ENCODE measurements around the gene CIAO1. TPM values are rescaled to one million over a fixed set of nuclear protein-coding genes. Genes with fewer than 3 reads are reported as not detected.

The CIAO1 gene
- polyA plus RNA-seq, 1 experiment = 90.0 TPM

DNA sequence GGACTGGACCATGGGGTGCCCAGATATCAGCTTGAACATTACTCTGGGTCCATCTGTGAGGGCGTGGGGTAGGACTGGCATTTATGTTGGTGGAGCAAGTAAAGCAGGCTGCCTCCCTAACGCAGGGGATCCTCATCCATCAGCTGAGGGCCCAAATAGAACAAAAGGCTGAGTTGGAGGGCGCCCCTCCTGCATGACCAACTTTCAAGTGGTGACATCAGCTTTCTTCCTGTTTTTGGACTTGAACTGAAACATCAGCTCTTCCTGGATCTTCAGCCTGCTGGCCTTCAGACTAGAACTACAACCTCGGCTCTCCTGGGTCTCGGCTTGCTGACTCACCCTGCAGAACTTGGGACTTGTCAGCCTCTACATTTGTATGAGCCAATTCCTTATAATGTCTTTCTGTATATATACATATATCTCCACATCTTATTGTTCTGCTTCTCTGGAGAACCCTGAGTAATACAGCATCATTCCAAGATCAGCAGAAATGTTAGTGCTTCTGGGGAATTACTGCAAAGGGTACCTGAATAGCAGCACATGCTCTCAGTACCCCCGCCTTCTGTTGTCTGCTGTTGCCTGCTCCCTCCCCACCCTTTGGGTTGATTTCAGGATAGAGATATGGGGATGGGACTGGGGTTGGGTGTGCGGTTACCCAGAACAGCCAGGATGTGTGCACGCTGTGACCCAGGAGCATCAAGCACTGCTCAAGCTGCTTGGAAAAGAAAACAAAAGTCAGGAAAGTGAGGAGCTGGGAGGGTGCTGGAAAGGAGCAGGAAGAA is 20.2 kb upstream of the CIAO1 start:
- CTCF ChIA-PET = interaction anchor here (1.4 kb wide), 2 partner anchors 10 to 14 kb away, joined by 3 to 4 read pairs; no protein-coding TSS in a partner anchor
- no peak for DNase-seq (ENCODE audit: low read depth)

DNA sequence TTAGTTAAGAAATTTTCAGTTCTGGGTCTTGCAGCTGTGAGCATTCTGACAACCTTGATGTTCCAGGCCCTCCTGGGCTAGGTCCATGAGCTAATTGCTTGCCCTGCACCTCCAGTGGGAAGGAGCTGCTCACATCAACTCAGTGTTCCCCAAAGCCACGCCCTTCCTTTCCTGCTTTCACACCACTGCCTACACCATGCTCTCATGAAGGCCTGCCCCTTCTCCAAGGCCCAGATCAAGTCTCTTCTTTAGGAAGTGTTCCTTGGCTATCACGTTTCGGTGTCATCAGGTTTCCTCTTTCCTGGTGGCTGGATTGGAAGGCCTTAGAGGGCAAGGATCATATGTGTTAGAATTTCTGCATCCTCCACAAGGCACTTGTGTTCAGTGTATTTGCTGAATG is 19.0 kb upstream of the CIAO1 start:
- no peaks in the 10 kb centered on the region for H3K36me3 ChIP-seq (ENCODE audit: control insufficient read depth, insufficient read depth, low read length)
- TF ChIP-seq CTCF (IDR thresholded peaks at IDR 0.05; ENCODE audit: insufficient read depth, low read depth, low read length) = no peak
- CTCF ChIA-PET = interaction anchor here (1.4 kb wide), 1 partner anchor 13 kb away, joined by 4 read pairs; no protein-coding TSS in a partner anchor
- POLR2A ChIA-PET = no interaction called here
- no peaks in the 10 kb centered on the region for H3K27me3 ChIP-seq (ENCODE audit: control insufficient read depth, insufficient read depth, low read length)
- DNase-seq (ENCODE audit: low read depth) = no peak
- no peak overlapping the region for H3K4me3 ChIP-seq (ENCODE audit: low read depth, low read length)

More for the DNA sequence above, 20.2 kb upstream of the CIAO1 start:
- Histone ChIP-seq H3K4me3 (ENCODE audit: low read depth, low read length) (no peak overlapping the region), H3K27me3 (ENCODE audit: control insufficient read depth, insufficient read depth, low read length) (no peaks in the 10 kb centered on the region), H3K36me3 (ENCODE audit: control insufficient read depth, insufficient read depth, low read length) (peaks cover under 1% of the 10 kb centered on the region; the same call in 1 of the 2 replicates)
- no peak for TF ChIP-seq CTCF (IDR thresholded peaks at IDR 0.05; ENCODE audit: insufficient read depth, low read depth, low read length)
- POLR2A ChIA-PET = no interaction called here

- no peaks in the 10 kb centered on the region for H3K27me3 ChIP-seq (ENCODE audit: control insufficient read depth, insufficient read depth, low read length)
- DNase-seq (ENCODE audit: low read depth) = no peak
- ChIA-PET POLR2A (no interaction called here), CTCF (interaction anchor here (0.6 kb wide), 1 partner anchor 284 kb away, joined by 3 read pairs; no protein-coding TSS in a partner anchor)
- no peak overlapping the region for H3K4me3 ChIP-seq (ENCODE audit: low read depth, low read length)
- no peak for TF ChIP-seq CTCF (IDR thresholded peaks at IDR 0.05; ENCODE audit: insufficient read depth, low read depth, low read length)
- peaks cover 3% of the 10 kb centered on the region; the same call in 1 of the 2 replicates for H3K36me3 ChIP-seq (ENCODE audit: control insufficient read depth, insufficient read depth, low read length)
These were observed 18.1 kb upstream of the CIAO1 start for GRCh38 chr2:96247896-96248295.

- Histone ChIP-seq H3K27me3 (ENCODE audit: control insufficient read depth, insufficient read depth, low read length) (no peaks in the 10 kb centered on the region), H3K36me3 (ENCODE audit: control insufficient read depth, insufficient read depth, low read length) (peaks cover 8% of the 10 kb centered on the region), H3K4me3 (ENCODE audit: low read depth, low read length) (no peak overlapping the region)
- CTCF ChIA-PET = interaction anchor here (0.6 kb wide), 1 partner anchor 284 kb away, joined by 3 read pairs; no protein-coding TSS in a partner anchor
- no peak for DNase-seq (ENCODE audit: low read depth)
- POLR2A ChIA-PET = no interaction called here
- no peak for TF ChIP-seq CTCF (IDR thresholded peaks at IDR 0.05; ENCODE audit: insufficient read depth, low read depth, low read length)
These were observed 17.4 kb upstream of the CIAO1 start for GRCh38 chr2:96248624-96249023.

GRCh38 chr2:96249654-96250053 is 16.4 kb upstream of the CIAO1 start:
- ChIA-PET CTCF (interaction anchor here (3.3 kb wide), 1 partner anchor 11 kb away, joined by 18 read pairs; no protein-coding TSS in a partner anchor), POLR2A (no interaction called here)
- peak; percentile 67 for DNase-seq (ENCODE audit: low read depth)
- H3K27me3 ChIP-seq (ENCODE audit: control insufficient read depth, insufficient read depth, low read length) = no peaks in the 10 kb centered on the region
- H3K4me3 ChIP-seq (ENCODE audit: low read depth, low read length) = no peak overlapping the region
- H3K36me3 ChIP-seq (ENCODE audit: control insufficient read depth, insufficient read depth, low read length) = peaks cover 18% of the 10 kb centered on the region
- TF ChIP-seq CTCF (IDR thresholded peaks at IDR 0.05; ENCODE audit: insufficient read depth, low read depth, low read length) = no peak

Measured in BJ (cell line).